IgD-negative memory B cell (primary cell): ENCODE results near the gene PROX2. TPM values are rescaled to one million over a fixed set of nuclear protein-coding genes. Genes with fewer than 3 reads are reported as not detected.
A peak's percentile ranks its signal among the peaks of the same experiment; 100 is the strongest.

Source experiments
- H3K27ac Mint-ChIP-seq, 3 donors: one replicate each; pipeline ENCODE4 v1.8.0; 2020 to 2022; ENCODE audit warnings: mild to moderate bottlenecking in 3 of 3, mixed read lengths in 3 of 3, moderate library complexity in 1 of 3
- H3K27me3 Mint-ChIP-seq: one replicate; pipeline ENCODE4 v1.8.0; 2021; ENCODE audit warnings: mixed read lengths
- H3K36me3 Mint-ChIP-seq: one replicate; pipeline ENCODE4 v1.8.0; 2020; ENCODE audit warnings: mild to moderate bottlenecking, mixed read lengths
- H3K4me1 Mint-ChIP-seq, 3 donors: one replicate each; pipeline ENCODE4 v1.8.0; 2020 to 2022; ENCODE audit warnings: mixed read lengths in 3 of 3, mild to moderate bottlenecking in 1 of 3
- H3K4me3 Mint-ChIP-seq, 4 donors: one replicate each; pipeline ENCODE4 v1.8.0; 2020 to 2022; ENCODE audit warnings: mild to moderate bottlenecking in 4 of 4, mixed read lengths in 4 of 4, moderate library complexity in 3 of 4
- H3K9me3 Mint-ChIP-seq, 3 donors: one replicate each; pipeline ENCODE4 v1.8.0; 2020 to 2021; ENCODE audit warnings: mixed read lengths in 3 of 3, mild to moderate bottlenecking in 1 of 3
- polyA plus RNA-seq: library from polyadenylated mRNA; unstranded; fragments of 300-500 nt; fragmentation: Illumina TruSeq; gene quantifications from one replicate; pipeline ENCODE4 v1.2.3, GENCODE V29; 2021

The PROX2 gene
- polyA plus RNA-seq, 1 donor from 2014 or later = not detected

DNA sequence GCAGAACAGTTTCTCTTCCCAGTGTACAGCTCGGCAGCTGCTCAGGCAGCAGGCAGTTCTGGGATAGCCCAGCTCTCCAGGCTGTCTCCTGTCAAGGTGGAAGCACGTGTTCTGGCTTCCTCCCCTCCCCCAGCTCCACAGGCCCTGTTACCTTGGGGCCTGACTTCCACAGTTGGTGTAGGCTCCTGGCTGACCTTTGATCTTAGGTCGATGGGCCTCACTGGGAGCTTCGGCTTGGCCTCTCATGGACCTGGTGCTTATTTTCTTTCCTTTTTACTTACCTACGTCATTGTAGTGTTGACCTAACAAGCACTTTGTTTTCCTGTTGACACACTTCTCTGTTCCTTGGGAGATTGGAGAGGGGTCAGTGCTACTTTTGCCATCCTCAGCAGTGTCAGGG is 22.7 kb upstream of the PROX2 start:
- peak overlapping the region in 1 of 3 donors; percentile 5 for H3K27ac Mint-ChIP-seq
- H3K9me3 Mint-ChIP-seq = no peaks in the 10 kb centered on the region
- H3K4me3 Mint-ChIP-seq = no peak overlapping the region

DNA sequence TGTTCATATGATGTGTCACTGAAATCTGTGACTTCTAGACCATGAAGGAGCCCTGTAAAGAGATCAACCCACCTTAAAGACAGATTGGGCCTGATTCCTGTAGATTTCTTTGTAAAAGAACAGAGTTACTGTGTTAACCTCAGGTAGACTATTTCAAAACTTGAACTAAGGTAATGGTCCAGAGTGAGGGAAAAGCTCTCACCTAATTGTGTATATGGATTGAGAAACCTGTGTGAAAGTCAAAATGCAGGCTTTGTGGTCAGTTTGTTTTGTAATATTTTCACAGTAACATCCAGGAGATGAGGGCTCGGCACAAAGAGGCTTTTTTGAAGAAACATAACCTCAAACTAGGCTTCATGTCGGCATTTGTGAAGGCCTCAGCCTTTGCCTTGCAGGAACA is 22.1 kb upstream of the PROX2 start:
- Mint-ChIP-seq H3K4me3 (no peak overlapping the region), H3K27ac (no peak overlapping the region), H3K9me3 (no peaks in the 10 kb centered on the region), H3K4me1 (peaks cover 21 to 27% (median 23%) of the 10 kb centered on the region in 3 donors), H3K36me3 (peaks cover 7% of the 10 kb centered on the region), H3K27me3 (no peaks in the 10 kb centered on the region)

More for the DNA sequence above, 22.7 kb upstream of the PROX2 start:
- H3K36me3 Mint-ChIP-seq = peaks cover 8% of the 10 kb centered on the region
- H3K27me3 Mint-ChIP-seq = no peaks in the 10 kb centered on the region
- H3K4me1 Mint-ChIP-seq = peaks cover 17 to 27% (median 21%) of the 10 kb centered on the region in 3 donors

- Mint-ChIP-seq H3K36me3 (peaks cover 4% of the 10 kb centered on the region), H3K27ac (no peak overlapping the region), H3K27me3 (no peaks in the 10 kb centered on the region)
Measured at GRCh38 chr14:74897642-74898041, 21.7 kb upstream of the PROX2 start.

DNA sequence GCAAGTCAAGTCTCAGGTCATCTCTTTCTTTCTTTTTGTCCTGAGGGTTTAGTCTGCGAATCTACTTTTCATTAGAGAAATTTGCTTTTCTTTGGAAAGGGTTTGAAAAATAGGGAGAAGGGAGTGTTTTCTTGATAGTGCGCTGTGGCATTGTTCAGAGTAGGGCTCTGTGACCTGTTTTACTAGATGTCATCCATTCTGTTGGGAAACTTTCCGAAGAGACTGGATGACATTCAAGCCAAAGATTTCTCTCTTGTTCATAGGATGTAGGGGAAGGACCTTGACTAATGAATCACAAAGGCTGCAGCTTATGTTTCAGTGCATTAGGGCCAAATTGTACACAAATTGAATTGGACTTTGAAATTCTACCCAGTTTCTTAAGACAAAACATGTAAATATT is 20.5 kb upstream of the PROX2 start:
- peaks cover 4% of the 10 kb centered on the region for H3K36me3 Mint-ChIP-seq
- no peaks in the 10 kb centered on the region for H3K9me3 Mint-ChIP-seq
- H3K27me3 Mint-ChIP-seq = no peaks in the 10 kb centered on the region
- peaks cover 22 to 34% (median 28%) of the 10 kb centered on the region in 3 donors for H3K4me1 Mint-ChIP-seq
- peak overlapping the region in 1 of 4 donors; percentile 9 for H3K4me3 Mint-ChIP-seq
- peak overlapping the region in 1 of 3 donors; percentile 78 for H3K27ac Mint-ChIP-seq

More at GRCh38 chr14:74897642-74898041, 21.7 kb upstream of the PROX2 start:
- Mint-ChIP-seq H3K9me3 (no peaks in the 10 kb centered on the region), H3K4me3 (no peak overlapping the region), H3K4me1 (peaks cover 21 to 27% (median 23%) of the 10 kb centered on the region in 3 donors)

DNA sequence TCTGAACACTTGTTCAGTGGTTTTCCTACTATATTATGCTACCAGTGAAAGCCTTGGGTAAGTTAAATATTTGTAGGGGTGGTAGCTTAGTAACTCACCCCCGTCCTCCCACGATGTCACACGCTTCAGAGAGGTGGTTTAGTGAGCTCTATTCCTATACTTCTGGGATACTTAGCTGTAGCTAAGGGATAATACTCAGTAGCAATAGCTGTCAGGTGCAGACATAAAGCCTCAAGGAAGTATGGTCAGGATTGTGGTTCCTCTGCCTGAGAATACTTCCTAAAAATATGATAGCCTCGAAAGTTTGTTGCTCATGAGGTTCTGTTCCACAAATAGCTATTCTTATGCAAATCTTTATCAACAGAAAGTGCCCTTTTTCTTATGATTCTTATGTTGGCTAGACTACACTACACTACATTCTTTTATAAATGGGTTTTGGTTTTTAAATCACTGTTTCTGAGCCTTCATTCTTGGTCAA is 17.7 kb upstream of the PROX2 start:
- H3K9me3 Mint-ChIP-seq = no peaks in the 10 kb centered on the region
- H3K27ac Mint-ChIP-seq = peak overlapping the region; percentile 3 to 95 (median 68)

DNA sequence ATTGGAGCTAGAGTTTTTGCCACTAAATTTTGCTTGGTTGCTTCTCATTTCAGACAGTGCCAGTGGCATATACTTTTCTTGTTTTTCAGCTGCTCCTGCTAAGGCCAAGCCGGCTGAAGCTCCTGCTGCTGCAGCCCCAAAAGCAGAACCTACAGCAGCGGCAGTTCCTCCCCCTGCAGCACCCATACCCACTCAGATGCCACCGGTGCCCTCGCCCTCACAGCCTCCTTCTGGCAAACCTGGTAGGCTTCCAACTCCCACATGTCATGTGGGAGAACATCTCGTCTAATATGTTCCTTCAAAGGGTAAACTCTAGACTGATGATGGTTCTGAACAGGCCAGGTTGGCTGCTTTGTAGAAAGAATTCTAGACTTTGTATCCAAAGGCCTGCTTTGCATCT is 16.8 kb upstream of the PROX2 start:
- Mint-ChIP-seq H3K9me3 (no peaks in the 10 kb centered on the region), H3K27ac (peak overlapping the region; percentile 43 to 79 (median 68)), H3K4me1 (peaks cover 20 to 39% (median 26%) of the 10 kb centered on the region in 3 donors), H3K27me3 (no peaks in the 10 kb centered on the region), H3K4me3 (peak overlapping the region in 3 of 4 donors; percentile 40 to 87 (median 77)), H3K36me3 (peaks cover 4% of the 10 kb centered on the region)

More for the DNA sequence above, 17.7 kb upstream of the PROX2 start:
- peaks cover 4% of the 10 kb centered on the region for H3K36me3 Mint-ChIP-seq
- no peaks in the 10 kb centered on the region for H3K27me3 Mint-ChIP-seq
- H3K4me3 Mint-ChIP-seq = peak overlapping the region; percentile 27 to 87 (median 44)
- peaks cover 20 to 36% (median 29%) of the 10 kb centered on the region in 3 donors for H3K4me1 Mint-ChIP-seq

- Mint-ChIP-seq H3K27me3 (no peaks in the 10 kb centered on the region), H3K36me3 (peaks cover 1% of the 10 kb centered on the region), H3K9me3 (no peaks in the 10 kb centered on the region), H3K4me3 (peak overlapping the region in 1 of 4 donors; percentile 13), H3K4me1 (peaks cover 20 to 39% (median 26%) of the 10 kb centered on the region in 3 donors), H3K27ac (no peak overlapping the region)
Measured at GRCh38 chr14:74891870-74892269, 15.9 kb upstream of the PROX2 start.

DNA sequence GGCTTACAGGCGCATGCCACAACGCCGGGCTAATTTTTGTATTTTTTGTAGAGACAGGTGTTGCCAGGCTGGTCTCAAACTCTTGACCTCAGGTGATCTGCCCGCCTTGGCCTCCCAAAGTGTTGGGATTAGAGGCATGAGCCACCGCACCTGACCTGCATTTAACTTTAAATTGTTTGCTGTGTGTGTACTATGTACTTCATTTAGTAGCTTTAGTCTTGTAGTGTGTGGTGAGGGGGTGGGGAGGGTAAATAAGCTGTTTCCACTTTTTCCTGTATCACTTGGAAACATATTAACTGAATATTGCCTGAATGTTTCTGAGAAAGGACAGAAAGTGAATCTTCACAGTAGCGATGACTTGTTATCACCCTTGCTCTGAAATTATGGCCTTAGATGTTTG is 14.3 kb upstream of the PROX2 start:
- Mint-ChIP-seq H3K4me3 (no peak overlapping the region), H3K36me3 (peaks cover 1% of the 10 kb centered on the region), H3K4me1 (peaks cover 26 to 42% (median 28%) of the 10 kb centered on the region in 3 donors), H3K27me3 (no peaks in the 10 kb centered on the region), H3K27ac (no peak overlapping the region), H3K9me3 (no peaks in the 10 kb centered on the region)

- H3K27me3 Mint-ChIP-seq = no peaks in the 10 kb centered on the region
- peaks cover 25 to 46% (median 37%) of the 10 kb centered on the region in 3 donors for H3K4me1 Mint-ChIP-seq
- no peaks in the 10 kb centered on the region for H3K36me3 Mint-ChIP-seq
- H3K27ac Mint-ChIP-seq = no peak overlapping the region
- no peak overlapping the region for H3K4me3 Mint-ChIP-seq
- no peaks in the 10 kb centered on the region for H3K9me3 Mint-ChIP-seq
Measured at GRCh38 chr14:74888164-74889158, 12.5 kb upstream of the PROX2 start.

DNA sequence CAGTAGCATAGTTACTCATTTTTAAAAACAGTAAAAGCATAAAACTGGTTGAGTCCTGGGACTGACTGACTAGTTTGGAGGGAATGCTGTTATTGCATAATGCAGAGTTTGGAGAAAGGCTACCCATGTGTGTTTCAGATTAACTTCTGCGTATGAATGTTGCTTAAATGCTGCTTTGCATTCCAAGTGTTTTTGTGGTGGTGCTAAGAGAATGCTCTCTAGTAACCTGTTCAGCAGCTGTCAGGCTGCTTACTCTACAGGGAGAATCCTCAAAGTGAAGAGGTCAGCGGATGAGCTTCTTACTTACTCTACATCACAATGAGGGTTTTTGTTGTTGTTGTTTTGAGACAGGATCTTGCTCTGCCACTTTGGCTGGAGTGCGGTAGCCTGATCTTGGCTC is 10.1 kb upstream of the PROX2 start:
- Mint-ChIP-seq H3K9me3 (no peaks in the 10 kb centered on the region), H3K4me1 (peaks cover 24 to 37% (median 31%) of the 10 kb centered on the region in 3 donors), H3K36me3 (no peaks in the 10 kb centered on the region), H3K27me3 (no peaks in the 10 kb centered on the region), H3K4me3 (peak overlapping the region in 1 of 4 donors; percentile 94), H3K27ac (peak overlapping the region in 1 of 3 donors; percentile 48)

DNA sequence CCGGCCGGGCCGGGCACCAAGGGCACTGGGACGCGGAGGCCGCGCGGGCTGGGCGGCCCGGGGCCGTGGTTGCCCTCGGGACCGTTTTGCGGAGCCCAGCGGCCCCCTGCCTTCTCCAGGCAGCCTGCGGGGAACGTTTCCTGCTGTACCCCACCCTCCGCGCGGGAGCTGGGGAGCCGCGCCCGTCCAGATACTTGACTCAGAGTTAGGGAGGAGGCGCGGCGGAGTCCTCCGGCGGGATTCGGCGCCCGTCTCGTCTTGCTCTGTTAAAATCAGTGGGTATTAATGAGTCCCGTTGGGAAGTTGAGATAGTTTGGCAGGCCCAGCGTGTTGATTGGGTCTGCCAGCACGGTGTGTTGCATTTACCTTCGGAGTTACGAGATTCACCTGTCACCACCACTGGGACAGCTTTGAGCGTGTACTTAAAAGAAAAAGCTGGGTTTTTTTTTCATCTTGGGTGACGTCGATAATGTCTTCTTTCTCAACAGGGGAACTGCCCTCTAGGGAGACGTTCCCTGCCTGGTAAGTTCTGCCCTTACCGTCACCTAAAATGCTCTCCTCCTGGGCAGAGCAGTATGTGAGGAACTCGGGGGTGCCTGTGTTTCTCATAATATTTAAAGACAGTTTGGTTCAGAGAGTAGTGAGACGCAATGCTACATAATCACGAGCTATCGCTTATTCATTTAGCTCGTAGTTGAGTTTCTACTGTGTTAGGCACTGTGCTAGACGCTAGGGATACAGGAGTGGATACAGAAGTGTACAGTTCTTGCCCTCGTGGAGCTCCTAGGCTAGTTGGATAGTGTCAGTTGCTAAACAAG is 6.4 kb upstream of the PROX2 start:
- no peaks in the 10 kb centered on the region for H3K9me3 Mint-ChIP-seq
- H3K4me3 Mint-ChIP-seq = peak overlapping the region; percentile 94 to 100 (median 99)
- H3K27ac Mint-ChIP-seq = peak overlapping the region; percentile 88 to 98 (median 91)
- H3K27me3 Mint-ChIP-seq = no peaks in the 10 kb centered on the region
- no peaks in the 10 kb centered on the region for H3K36me3 Mint-ChIP-seq
- H3K4me1 Mint-ChIP-seq = peaks cover 35 to 50% (median 40%) of the 10 kb centered on the region in 3 donors

GRCh38 chr14:74881431-74882102 is 5.6 kb upstream of the PROX2 start, which contains the start of gene DLST:
TSS of gene DLST (plus strand) at chr14:74881916. CDS start at chr14:74881954, 38 bp downstream.
- H3K4me3 Mint-ChIP-seq = peak within 1 kb of the TSS; percentile 94 to 100 (median 99)
- peak within 1 kb of the TSS; percentile 88 to 98 (median 91) for H3K27ac Mint-ChIP-seq
- H3K9me3 Mint-ChIP-seq = no peaks in the 10 kb centered on the region
- peaks cover 36 to 52% (median 42%) of the 10 kb centered on the region in 3 donors for H3K4me1 Mint-ChIP-seq
- no peaks in the 10 kb centered on the region for H3K36me3 Mint-ChIP-seq
- H3K27me3 Mint-ChIP-seq = no peaks in the 10 kb centered on the region

GRCh38 chr14:74879427-74880182 is 3.7 kb upstream of the PROX2 start:
- peaks cover 40 to 53% (median 48%) of the 10 kb centered on the region in 3 donors for H3K4me1 Mint-ChIP-seq
- no peaks in the 10 kb centered on the region for H3K9me3 Mint-ChIP-seq
- peak overlapping the region in 1 of 3 donors; percentile 73 for H3K27ac Mint-ChIP-seq
- H3K4me3 Mint-ChIP-seq = peak overlapping the region in 3 of 4 donors; percentile 10 to 94 (median 54)
- H3K36me3 Mint-ChIP-seq = no peaks in the 10 kb centered on the region
- H3K27me3 Mint-ChIP-seq = no peaks in the 10 kb centered on the region
